ENCODE measurements around the gene EIF2D. TPM values are rescaled to one million over a fixed set of nuclear protein-coding genes. Genes with fewer than 3 reads are reported as not detected.

The EIF2D gene
- total and polyA plus RNA-seq, 2 of the 4 experiments (the other 2 are of a cell fraction): 64.3 to 69.4 TPM

DNA sequence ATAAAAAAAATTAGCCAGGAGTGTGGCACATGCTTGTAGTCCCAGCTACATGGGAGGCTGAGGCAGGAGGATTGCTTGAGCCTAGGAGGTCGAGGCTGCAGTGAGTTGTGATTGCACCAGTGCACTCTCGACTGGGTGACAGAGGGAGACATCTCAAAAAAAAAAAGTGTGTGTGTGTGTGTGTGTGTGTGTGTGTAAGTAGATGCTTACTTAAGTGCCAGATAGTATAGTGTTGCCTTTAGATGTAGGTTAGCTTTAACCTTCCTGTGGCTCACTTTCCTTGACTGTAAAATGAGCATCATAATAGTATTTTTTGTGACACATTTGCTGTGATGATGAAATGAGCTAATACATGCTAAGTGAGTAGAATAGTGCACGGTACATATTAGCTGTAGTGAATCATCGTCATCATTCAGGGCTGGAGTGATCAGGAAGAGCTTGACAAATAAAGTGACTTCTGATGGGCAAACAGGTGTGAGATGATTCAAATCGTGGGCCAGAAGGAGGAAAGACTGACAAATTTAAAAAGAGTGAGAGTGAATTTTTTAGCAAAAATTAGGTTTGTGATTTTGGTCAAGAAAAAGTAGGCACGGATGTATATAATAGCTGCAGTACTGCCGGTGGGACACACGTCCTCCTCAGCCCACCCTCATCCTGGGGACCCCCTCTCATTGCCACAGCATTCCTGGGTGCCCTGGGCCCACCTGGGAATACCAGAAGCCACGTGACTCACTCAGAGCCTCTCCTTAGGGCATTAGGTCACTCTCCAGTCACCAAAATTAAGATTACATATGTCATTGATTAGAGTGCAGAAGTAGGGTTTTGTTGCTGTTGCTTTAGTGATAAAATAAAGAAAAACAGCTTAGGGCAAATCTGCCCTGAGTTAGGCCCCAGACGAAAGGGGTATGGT is 33.9 kb downstream of the EIF2D start:
- Histone ChIP-seq H3K36me3 (ENCODE audit: control insufficient read depth, insufficient read depth, low read length) (no peaks in the 10 kb centered on the region), H3K27me3 (ENCODE audit: control insufficient read depth, insufficient read depth, low read length) (no peaks in the 10 kb centered on the region), H2BK15ac (ENCODE audit: low read depth, low read length) (no peak overlapping the region), H3K4me2 (ENCODE audit: low read depth, low read length) (no peak overlapping the region), H3K27ac (ENCODE audit: insufficient read depth, low read length) (no peak overlapping the region), H4K5ac (ENCODE audit: low read depth, low read length) (no peak overlapping the region), H4K20me1 (ENCODE audit: insufficient read depth, low read length) (no peaks in the 10 kb centered on the region), H3K23ac (ENCODE audit: low read depth, low read length) (no peak overlapping the region), H2AK5ac (ENCODE audit: low read depth, low read length) (no peak overlapping the region), H3K18ac (ENCODE audit: low read depth, low read length) (no peak overlapping the region), H2BK120ac (ENCODE audit: low read depth, low read length) (no peak overlapping the region), H2AK9ac (replicated peaks; ENCODE audit: low read depth, low read length, poor library complexity) (no peak overlapping the region), H3K14ac (replicated peaks; ENCODE audit: low read depth, low read length) (no peak overlapping the region), H4K91ac (ENCODE audit: insufficient read depth, low read depth, low read length) (no peak overlapping the region), H3K9me3 (ENCODE audit: control insufficient read depth, insufficient read depth, low read length) (no peaks in the 10 kb centered on the region), H3K56ac (ENCODE audit: extremely low read depth, insufficient read depth, low read length) (no peak overlapping the region), H3K4me3 (ENCODE audit: insufficient read depth, low read depth, low read length) (no peak overlapping the region), H4K8ac (ENCODE audit: low read depth in 2 of 2, low read length in 2 of 2) (no peak overlapping the region), H2BK20ac (ENCODE audit: low read depth, low read length) (no peak overlapping the region), H3K4me1 (ENCODE audit: control insufficient read depth, insufficient read depth, low read length) (peaks cover 4% of the 10 kb centered on the region; the same call in 1 of the 2 replicates), H3K9me1 (ENCODE audit: insufficient read depth, low read length) (peaks cover 5% of the 10 kb centered on the region; the same call in 1 of the 2 replicates), H3K9ac (ENCODE audit: low read depth, low read length) (no peak overlapping the region), H3K4ac (ENCODE audit: low read depth, low read length) (no peak overlapping the region), H2AFZ (replicated peaks; ENCODE audit: low read length, poor library complexity) (no peak overlapping the region), H3K79me1 (ENCODE audit: low read depth in 1 of 2, low read length in 2 of 2) (no peaks in the 10 kb centered on the region), H2BK5ac (ENCODE audit: low read depth, low read length, poor library complexity, severe bottlenecking) (no peak overlapping the region)
- no peak for ATAC-seq (ENCODE audit: low read depth)
- dilution Hi-C loops (cut with HindIII; ENCODE audit: low sequenced_read_pairs, unreplicated experiment): no loop called here
- DNase-seq: peak; percentile 51
- in situ Hi-C loops (cut with MboI; ENCODE audit: low sequenced_read_pairs): no loop called here
- POLR2A ChIA-PET (ENCODE audit: unreplicated experiment): no interaction called here
- no TSS peak for BruUV-seq (replicated peaks)
- CTCF ChIA-PET: interaction anchor here (0.6 to 1.4 kb wide), 2 partner anchors 31 to 33 kb away, joined by 3 to 6 read pairs; no protein-coding TSS in a partner anchor
- 75% methylated on average over 2 of the region's 10 CpGs; no CpG with 5 or more reads in 1 of the 2 experiments for WGBS, 2 experiments (ENCODE audit: extremely low coverage in 2 of 2, insufficient read length in 1 of 2)
- intact Hi-C loops (cut with micrococcal nuclease): no loop called here
- TF ChIP-seq, protein P1, sequence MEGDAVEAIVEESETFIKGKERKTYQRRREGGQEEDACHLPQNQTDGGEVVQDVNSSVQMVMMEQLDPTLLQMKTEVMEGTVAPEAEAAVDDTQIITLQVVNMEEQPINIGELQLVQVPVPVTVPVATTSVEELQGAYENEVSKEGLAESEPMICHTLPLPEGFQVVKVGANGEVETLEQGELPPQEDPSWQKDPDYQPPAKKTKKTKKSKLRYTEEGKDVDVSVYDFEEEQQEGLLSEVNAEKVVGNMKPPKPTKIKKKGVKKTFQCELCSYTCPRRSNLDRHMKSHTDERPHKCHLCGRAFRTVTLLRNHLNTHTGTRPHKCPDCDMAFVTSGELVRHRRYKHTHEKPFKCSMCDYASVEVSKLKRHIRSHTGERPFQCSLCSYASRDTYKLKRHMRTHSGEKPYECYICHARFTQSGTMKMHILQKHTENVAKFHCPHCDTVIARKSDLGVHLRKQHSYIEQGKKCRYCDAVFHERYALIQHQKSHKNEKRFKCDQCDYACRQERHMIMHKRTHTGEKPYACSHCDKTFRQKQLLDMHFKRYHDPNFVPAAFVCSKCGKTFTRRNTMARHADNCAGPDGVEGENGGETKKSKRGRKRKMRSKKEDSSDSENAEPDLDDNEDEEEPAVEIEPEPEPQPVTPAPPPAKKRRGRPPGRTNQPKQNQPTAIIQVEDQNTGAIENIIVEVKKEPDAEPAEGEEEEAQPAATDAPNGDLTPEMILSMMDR (conservative IDR thresholded peaks at IDR 0.05; ENCODE audit: low read depth, low read length): no peak
- TF ChIP-seq, protein P2, sequence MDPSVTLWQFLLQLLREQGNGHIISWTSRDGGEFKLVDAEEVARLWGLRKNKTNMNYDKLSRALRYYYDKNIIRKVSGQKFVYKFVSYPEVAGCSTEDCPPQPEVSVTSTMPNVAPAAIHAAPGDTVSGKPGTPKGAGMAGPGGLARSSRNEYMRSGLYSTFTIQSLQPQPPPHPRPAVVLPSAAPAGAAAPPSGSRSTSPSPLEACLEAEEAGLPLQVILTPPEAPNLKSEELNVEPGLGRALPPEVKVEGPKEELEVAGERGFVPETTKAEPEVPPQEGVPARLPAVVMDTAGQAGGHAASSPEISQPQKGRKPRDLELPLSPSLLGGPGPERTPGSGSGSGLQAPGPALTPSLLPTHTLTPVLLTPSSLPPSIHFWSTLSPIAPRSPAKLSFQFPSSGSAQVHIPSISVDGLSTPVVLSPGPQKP (IDR thresholded peaks at IDR 0.05; ENCODE audit: borderline replicate concordance, low read depth, low read length): no peak
- TF ChIP-seq CEBPB (IDR thresholded peaks at IDR 0.05; ENCODE audit: low read depth, low read length) (peak; percentile 64), MAFK (IDR thresholded peaks at IDR 0.05; ENCODE audit: low read depth, low read length) (no peak), MAZ (IDR thresholded peaks at IDR 0.05; ENCODE audit: borderline replicate concordance, low read depth, low read length) (no peak), NFE2L2 (IDR thresholded peaks at IDR 0.05; ENCODE audit: low read depth, low read length) (no peak), SMC3 (IDR thresholded peaks at IDR 0.05; ENCODE audit: low read depth, low read length) (no peak), POLR2A (IDR thresholded peaks at IDR 0.05; ENCODE audit: low read depth, low read length) (no peak), RFX5 (IDR thresholded peaks at IDR 0.05; ENCODE audit: low read depth, low read length) (no peak)
